Glutamatergic neuron (in vitro differentiated cells): ENCODE results near the gene OR10A5. TPM values are rescaled to one million over a fixed set of nuclear protein-coding genes. Genes with fewer than 3 reads are reported as not detected.

Experiments used
- DNase-seq: peaks from one replicate; pipeline ENCODE4 v3.0.0; 2022
- H3K27ac Mint-ChIP-seq: one replicate; pipeline ENCODE4 v1.8.0; 2020; ENCODE audit warnings: mild to moderate bottlenecking, mixed read lengths, inconsistent platforms; ENCODE audit not compliant: unreplicated experiment
- H3K27me3 Mint-ChIP-seq: one replicate; pipeline ENCODE4 v1.8.0; 2020; ENCODE audit warnings: mild to moderate bottlenecking, moderate library complexity, mixed read lengths, inconsistent platforms; ENCODE audit not compliant: unreplicated experiment
- H3K36me3 Mint-ChIP-seq: one replicate; pipeline ENCODE4 v1.8.0; 2020; ENCODE audit warnings: mild to moderate bottlenecking, mixed read lengths, inconsistent platforms; ENCODE audit not compliant: unreplicated experiment
- H3K4me1 Mint-ChIP-seq: one replicate; pipeline ENCODE4 v1.8.0; 2020; ENCODE audit warnings: mild to moderate bottlenecking, low read depth, mixed read lengths, inconsistent platforms; ENCODE audit not compliant: unreplicated experiment
- H3K4me3 Mint-ChIP-seq: one replicate; pipeline ENCODE4 v1.8.0; 2020; ENCODE audit warnings: mild to moderate bottlenecking, mixed read lengths, inconsistent platforms; ENCODE audit not compliant: unreplicated experiment
- H3K9me3 Mint-ChIP-seq: one replicate; pipeline ENCODE4 v1.8.0; 2020; ENCODE audit warnings: mild to moderate bottlenecking, moderate library complexity, mixed read lengths, inconsistent platforms; ENCODE audit not compliant: unreplicated experiment
- total RNA-seq: library from RNA; stranded (reverse); fragmentation: NEBNext Ultra II Directional; extraction: Animal tissue kit (Norgen Biotek cat#: 25700); gene quantifications from one replicate; pipeline ENCODE4 v1.2.1, GENCODE V29; 2021; ENCODE audit not compliant: unreplicated experiment
- TF ChIP-seq, protein P1 (sequence below): fragments of 200-600 bp; sonication (generic); IDR thresholded peaks from one replicate; pipeline ENCODE4 v1.5.0; 2021; ENCODE audit not compliant: partially characterized antibody, unreplicated experiment

OR10A5 gene
- total RNA-seq, 1 donor from 2014 or later, result not detected

GRCh38 chr11:6895010-6895409 is 49.5 kb downstream of the OR10A5 start:
- Mint-ChIP-seq H3K27me3 (no peaks in the 10 kb centered on the region), H3K36me3 (no peaks in the 10 kb centered on the region), H3K4me3 (no peak overlapping the region), H3K9me3 (no peaks in the 10 kb centered on the region), H3K27ac (no peak overlapping the region), H3K4me1 (no peaks in the 10 kb centered on the region)
- DNase-seq, result no peak
- TF ChIP-seq, protein P1, sequence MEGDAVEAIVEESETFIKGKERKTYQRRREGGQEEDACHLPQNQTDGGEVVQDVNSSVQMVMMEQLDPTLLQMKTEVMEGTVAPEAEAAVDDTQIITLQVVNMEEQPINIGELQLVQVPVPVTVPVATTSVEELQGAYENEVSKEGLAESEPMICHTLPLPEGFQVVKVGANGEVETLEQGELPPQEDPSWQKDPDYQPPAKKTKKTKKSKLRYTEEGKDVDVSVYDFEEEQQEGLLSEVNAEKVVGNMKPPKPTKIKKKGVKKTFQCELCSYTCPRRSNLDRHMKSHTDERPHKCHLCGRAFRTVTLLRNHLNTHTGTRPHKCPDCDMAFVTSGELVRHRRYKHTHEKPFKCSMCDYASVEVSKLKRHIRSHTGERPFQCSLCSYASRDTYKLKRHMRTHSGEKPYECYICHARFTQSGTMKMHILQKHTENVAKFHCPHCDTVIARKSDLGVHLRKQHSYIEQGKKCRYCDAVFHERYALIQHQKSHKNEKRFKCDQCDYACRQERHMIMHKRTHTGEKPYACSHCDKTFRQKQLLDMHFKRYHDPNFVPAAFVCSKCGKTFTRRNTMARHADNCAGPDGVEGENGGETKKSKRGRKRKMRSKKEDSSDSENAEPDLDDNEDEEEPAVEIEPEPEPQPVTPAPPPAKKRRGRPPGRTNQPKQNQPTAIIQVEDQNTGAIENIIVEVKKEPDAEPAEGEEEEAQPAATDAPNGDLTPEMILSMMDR, result no peak

Other genes starting within 250 kb of the OR10A5 start
- 16.2 TPM for gene RRP8, start 242.1 kb upstream of the OR10A5 start, total RNA-seq
- 168 TPM for gene ILK, start 241.9 kb upstream of the OR10A5 start, total RNA-seq
- 124 TPM for gene TAF10, start 233.5 kb upstream of the OR10A5 start, total RNA-seq
- 37.7 TPM for gene TPP1, start 226.3 kb upstream of the OR10A5 start, total RNA-seq
- 91.5 TPM for gene DCHS1, start 189.9 kb upstream of the OR10A5 start, total RNA-seq
- gene MRPL17, start 162.3 kb upstream of the OR10A5 start, total RNA-seq, result 23.3 TPM
- gene OR2AG2, start 73.7 kb upstream of the OR10A5 start, total RNA-seq, result 0.78 TPM
- not detected for gene OR2AG1, start 62.7 kb upstream of the OR10A5 start, total RNA-seq
- gene OR6A2, start 46.0 kb upstream of the OR10A5 start, total RNA-seq, result 0.56 TPM
- not detected for gene OR10A2, start 17.4 kb downstream of the OR10A5 start, total RNA-seq
- gene OR10A4, start 30.9 kb downstream of the OR10A5 start, total RNA-seq, result not detected
- 0.64 TPM for gene OR2D2, start 46.8 kb downstream of the OR10A5 start, total RNA-seq
- not detected for gene OR2D3, start 75.3 kb downstream of the OR10A5 start, total RNA-seq
- gene ZNF215, start 80.7 kb downstream of the OR10A5 start, total RNA-seq, result 7.0 TPM
- gene ZNF214, start 174.7 kb downstream of the OR10A5 start, total RNA-seq, result 1.8 TPM
- gene NLRP14, start 174.8 kb downstream of the OR10A5 start, total RNA-seq, result not detected
- gene RBMXL2, start 243.3 kb downstream of the OR10A5 start, total RNA-seq, result not detected